GM18507 (cell line): Measurements from ENCODE around the gene RANBP3L.
"Not testable (repeated sequence)": the region's sequence is repeated elsewhere in the genome, so short reads cannot be mapped to it uniquely, and the experiment has no call there.

Experiments used
- DNase-seq: peaks from one replicate; pipeline ENCODE4 v3.0.0; 2011; ENCODE audit warnings: low read depth; ENCODE audit not compliant: insufficient read length; ENCODE audit errors: extremely low spot score
- FAIRE-seq: peaks from 2 replicates; lab custom pipeline; 2011; peaks lifted over from hg19 to GRCh38; lab: Jason Lieb, UNC

RANBP3L gene

GRCh38 chr5:36222620-36223019, 79.1 kb downstream of the RANBP3L start:
- FAIRE-seq (no peak), DNase-seq (no peak)

DNA sequence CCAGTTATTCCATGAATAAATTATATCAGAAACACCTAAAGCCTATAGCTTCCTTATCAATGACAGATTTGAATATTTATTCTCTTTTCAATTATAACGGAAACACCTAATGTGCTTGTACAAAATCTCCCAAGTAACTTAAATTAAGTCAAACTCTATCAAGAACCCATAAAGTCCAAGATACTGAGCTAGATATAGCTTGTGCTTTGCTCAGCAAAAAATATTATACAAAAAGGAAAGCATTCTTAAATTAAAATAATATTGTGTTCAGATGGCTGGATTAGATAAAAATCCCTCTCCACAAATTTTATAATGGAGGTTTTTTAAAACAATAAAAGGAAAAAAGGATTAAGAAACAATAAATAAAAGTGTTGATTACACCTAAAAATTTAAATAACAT, 83.7 kb downstream of the RANBP3L start:
- DNase-seq (no peak), FAIRE-seq (no peak)

DNA sequence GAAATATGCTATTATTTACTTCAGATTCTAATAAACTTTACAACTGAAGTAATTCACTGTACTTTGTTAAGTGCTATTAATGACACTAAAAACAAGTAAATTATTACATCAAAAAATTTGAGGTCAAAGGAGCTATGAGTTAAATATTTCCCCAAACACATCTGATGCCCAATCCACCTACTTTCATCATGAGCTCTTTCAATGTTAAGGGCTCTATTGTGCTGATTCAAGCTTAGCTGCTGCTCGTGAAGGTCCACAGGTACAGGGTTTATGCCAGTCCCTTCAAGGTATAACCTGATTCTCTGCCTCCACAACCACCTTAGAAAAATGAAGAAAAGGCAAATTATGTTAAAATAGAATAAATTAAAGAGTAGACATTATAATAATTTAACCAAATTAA, 84.1 kb downstream of the RANBP3L start:
- no peak for FAIRE-seq
- no peak for DNase-seq

DNA sequence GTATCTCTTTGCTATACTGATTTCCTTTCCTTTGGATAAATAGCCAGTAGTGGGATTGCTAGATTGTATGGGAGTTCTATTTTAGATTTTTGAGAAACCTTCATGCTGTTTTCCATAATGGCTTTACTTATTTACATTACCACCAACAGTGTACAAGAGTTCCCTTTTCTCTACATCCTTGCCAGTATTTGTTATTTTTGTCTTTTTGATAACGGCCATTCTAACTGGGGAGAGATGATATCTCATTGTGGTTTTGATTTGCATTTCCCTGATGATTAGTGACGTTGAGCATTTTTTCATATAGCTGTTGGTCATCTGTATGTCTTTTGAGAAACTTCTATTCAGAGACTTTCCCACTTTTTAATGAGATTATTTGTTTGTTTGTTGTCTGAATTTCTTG, 85.8 kb downstream of the RANBP3L start:
- DNase-seq (no peak), FAIRE-seq (no peak)

DNA sequence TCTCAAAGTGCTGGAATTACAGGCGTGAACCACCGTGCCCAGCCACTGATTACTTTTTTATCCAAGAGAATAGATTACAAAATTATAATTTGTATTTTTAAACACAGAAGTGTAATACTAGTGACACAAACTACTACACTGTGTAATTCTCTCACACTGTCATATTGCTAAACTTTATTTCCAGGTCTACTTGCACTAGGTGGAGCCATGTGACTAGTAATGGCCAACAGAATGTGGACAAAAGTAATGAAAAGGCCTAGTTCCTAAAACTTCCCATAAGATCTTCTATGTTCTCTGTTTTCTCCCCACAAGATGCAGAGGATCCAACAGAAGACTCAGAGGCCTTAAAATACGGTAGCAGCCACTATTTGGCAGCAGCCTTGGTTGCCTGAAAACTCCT, 87.3 kb downstream of the RANBP3L start:
- FAIRE-seq = no peak
- DNase-seq = no peak

GRCh38 chr5:36209664-36210063, 92.0 kb downstream of the RANBP3L start:
- DNase-seq (no peak), FAIRE-seq (no peak)

- DNase-seq = no peak
- FAIRE-seq = no peak
These were observed 92.9 kb downstream of the RANBP3L start for GRCh38 chr5:36208786-36209185.

- FAIRE-seq = no peak
These were observed 94.8 kb downstream of the RANBP3L start for GRCh38 chr5:36206913-36207312.

DNA sequence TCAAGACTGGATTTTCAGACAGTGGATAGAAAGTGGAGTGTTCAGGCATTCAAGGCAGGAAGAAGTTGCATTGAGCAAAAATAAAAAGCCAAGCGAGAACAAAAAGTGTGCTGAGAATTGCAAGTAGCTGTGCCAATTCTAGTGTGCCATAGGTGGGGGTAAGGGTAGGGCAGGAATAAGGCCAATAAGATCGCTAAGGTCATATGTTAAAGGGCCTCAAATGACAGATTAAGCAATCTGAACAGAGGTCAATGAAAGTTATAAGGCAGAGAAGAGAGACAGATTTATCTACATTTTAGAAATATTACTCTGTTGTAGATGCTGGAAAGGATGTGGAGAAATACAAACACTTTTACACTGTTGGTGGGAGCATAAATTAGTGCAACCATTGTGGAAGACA, 96.4 kb downstream of the RANBP3L start:
- no peak for DNase-seq
- FAIRE-seq = no peak

More at GRCh38 chr5:36206913-36207312, 94.8 kb downstream of the RANBP3L start:
- DNase-seq = no peak

DNA sequence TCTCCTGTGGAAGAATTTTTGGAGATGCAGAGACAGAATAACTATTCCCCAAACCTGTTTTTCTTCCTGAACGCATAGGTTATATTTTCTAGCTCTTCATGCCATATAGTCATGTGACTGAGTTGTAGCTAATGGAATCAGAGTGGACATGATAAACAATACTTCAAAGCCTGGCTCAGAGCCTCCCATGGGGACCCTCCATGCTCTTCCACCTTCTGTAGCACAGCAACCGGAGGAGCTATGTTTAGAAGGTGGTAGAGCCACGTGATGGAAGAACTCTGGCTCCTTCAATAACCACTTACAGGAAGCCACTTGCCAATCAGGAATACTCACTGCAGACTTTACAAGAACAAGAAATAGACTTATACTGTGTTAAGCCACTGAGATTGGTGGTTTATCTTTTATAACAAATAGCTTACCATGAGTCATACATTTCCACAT, 99.2 kb downstream of the RANBP3L start:
- DNase-seq = no peak
- FAIRE-seq = no peak

DNA sequence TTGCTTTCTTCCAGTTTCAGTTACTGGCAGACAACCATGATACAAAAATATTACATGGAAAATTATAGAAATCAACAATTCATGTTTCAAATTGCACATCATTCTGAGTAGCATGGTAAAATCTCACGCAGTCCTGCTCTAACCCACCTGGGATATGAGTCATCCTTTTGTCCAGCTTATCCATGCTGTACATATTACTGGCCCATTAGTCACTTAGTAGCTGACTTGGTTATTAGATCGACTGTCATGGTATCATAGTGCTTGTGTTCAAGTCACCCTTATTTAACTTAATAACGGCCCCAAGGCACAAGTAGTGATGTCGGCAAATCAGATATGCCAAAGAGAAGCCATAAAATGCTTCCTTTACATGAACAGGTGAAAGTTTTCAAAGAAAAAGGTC, 101.2 kb downstream of the RANBP3L start:
- FAIRE-seq (no peak), DNase-seq (no peak)

- no peak for FAIRE-seq
- no peak for DNase-seq
These were observed 102.1 kb downstream of the RANBP3L start for GRCh38 chr5:36199620-36200019.

- FAIRE-seq = peak; percentile 15
- not testable (repeated sequence) for DNase-seq
These were observed 102.9 kb downstream of the RANBP3L start for GRCh38 chr5:36198783-36199182.
